ENCODE data around the gene PRKD2.

PRKD2 gene

DNA sequence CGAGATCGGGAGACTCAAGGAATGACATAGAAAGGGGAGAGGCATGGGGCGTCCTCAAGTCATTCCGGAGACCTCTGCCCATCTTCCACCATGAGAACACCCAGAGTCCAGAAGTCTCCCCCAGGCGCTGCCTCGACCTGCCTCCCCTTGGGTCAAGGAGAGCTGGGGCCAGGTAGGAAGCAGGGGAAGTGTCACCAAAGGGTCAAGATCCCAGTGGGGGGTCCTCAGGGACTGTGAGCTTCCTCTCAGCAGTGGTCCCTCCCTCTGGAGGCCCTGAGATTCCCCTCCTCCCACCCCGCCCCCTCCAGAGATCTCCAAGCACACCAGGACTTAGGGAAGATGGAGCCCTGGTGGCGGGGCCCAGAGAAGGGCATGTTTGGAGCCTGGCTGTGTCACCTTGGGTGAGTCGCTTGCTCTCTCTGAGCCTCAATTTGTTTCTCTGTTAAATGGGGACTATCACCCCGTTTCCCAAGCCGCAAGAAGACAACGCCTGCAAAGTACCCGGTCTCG is 56.9 kb downstream of the PRKD2 start:
- no peak for DNase-seq

- no peak for DNase-seq
Measured at GRCh38 chr19:46659151-46660007, 57.5 kb downstream of the PRKD2 start.

- DNase-seq = no peak
Measured at GRCh38 chr19:46656541-46656940, 60.4 kb downstream of the PRKD2 start.

DNA sequence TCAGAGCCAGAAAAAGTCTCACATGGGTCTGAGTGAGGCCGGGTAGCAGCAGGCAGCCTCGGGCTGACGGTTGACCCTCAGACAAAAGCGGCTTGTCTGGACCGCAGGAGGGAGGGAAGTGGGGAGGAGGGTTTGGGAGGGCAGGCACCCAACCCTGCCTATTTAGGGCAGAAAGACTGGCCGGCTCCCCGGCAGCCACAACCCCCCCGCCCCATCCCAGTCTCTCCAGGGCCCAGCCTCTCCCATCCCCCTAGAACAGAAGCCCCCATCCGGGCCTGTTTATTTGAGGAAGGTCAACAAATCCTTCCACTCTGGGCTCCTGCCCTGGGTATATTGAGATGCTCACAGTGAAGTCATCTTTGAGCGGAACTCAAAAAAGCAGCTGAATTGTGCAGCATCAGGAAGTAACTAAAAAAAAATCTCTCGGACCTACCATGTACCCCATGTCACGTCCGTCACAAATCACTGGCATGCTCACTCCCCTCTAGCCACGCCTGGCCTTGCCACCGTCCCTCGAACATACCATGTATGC is 62.2 kb downstream of the PRKD2 start:
- no peak for DNase-seq

- no peak for DNase-seq
Measured at GRCh38 chr19:46650445-46650844, 66.5 kb downstream of the PRKD2 start.

DNA sequence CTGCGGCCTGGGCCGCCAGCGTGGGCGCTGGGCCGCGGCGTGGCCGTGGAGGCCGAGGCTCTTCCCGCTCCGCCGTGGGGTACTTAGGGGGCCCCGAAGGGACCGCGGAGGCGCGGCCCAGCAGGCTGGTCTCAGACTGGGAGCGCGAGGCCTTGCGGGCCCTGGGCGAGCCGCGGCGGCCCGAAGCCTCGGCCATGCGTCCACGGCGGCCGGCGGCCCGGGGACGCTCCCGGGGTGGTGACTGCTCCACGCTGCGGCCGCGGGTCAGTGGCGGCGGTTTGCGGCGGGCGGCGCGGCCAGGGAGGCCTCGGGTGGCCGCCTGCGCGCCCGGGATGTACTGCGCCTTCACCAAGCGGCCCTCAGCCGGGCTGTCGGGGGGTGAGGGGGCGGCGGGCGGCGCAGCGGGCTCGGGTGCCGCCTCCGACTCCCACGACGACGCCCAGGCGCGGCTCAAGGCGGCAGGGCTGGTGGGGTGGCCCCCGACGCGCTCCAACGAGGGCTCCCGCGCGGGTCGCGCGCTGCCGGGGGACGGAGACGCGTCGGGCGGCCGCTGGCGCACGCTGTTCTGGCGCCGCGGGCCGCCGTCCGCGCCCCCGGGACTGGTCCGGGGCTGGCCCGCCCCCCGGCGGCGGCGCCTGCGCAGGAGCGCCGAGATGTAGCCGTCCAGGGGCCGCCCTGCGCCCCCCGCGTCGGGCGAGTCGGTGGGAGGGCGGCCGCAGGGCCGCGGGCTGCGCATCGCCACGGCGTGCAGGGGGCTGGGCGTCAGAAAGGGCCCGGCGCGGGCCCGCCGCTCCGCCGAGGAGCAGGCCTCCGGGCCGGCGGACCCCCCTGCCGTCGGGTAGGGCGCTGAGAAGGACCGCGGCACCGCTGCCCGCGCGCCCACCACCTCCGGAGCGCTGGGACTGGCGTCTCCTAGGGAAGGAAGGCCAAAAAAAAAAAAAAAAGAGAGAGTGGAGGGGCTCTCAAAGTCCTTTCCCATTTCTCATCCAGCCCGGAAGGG is 67.7 kb downstream of the PRKD2 start:
- DNase-seq = no peak

- peak; percentile 71 for DNase-seq
Measured at GRCh38 chr19:46648060-46648960, 68.6 kb downstream of the PRKD2 start.

- DNase-seq = no peak
Measured at GRCh38 chr19:46646402-46646801, 70.5 kb downstream of the PRKD2 start.

DNA sequence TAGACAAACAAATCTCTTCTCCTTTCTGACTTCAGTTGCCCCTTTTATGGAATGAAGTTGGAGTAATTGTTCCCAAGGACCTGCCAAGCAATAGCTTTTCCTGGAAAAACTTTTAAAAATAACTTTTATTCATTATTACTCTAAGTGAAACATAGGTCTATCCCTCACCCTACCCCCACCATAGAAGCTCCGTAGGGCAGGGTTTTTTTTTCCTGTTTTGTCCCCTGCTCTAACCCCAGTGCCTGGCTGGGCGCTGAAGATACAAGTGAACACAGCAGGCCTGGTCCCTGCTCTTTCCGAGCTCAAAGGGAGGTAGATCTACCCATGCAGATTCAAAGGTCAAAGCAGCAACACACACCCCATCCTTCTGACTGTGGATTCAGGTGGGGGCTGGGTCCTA is 72.2 kb downstream of the PRKD2 start:
- no peak for DNase-seq

GRCh38 chr19:46640656-46641055 is 76.3 kb downstream of the PRKD2 start:
- DNase-seq = no peak

- peak; percentile 77 for DNase-seq
Measured at GRCh38 chr19:46639358-46640182, 77.3 kb downstream of the PRKD2 start.

DNA sequence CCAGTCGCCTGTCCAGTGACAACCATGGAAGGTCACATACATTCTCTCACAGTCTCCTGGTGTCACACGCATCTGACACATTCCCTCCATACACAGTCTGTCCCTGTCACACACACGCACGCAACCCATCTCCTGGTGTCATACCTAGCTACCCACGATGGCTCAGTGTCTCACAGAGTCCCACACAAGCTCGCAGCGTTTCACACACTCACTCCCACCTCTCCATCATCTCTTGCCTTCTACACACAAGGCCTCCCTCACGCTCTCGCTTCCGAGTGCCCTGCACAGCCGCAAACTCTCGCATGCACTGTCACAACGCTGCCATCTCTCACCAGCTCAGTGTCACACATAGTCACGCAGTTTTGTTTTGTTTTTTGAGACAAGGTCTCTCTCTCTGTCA is 79.7 kb downstream of the PRKD2 start:
- no peak for DNase-seq

- no peak for DNase-seq
Measured at GRCh38 chr19:46635920-46636761, 80.8 kb downstream of the PRKD2 start, which contains the start of gene GNG8. Gene GNG8 (minus strand): TSS chr19:46636202. CDS start chr19:46634682, 1,520 bp downstream.

GRCh38 chr19:46634656-46635218 is 82.2 kb downstream of the PRKD2 start:
- no peak for DNase-seq

GRCh38 chr19:46634045-46634655 is 82.8 kb downstream of the PRKD2 start:
- DNase-seq = peak; percentile 96

DNA sequence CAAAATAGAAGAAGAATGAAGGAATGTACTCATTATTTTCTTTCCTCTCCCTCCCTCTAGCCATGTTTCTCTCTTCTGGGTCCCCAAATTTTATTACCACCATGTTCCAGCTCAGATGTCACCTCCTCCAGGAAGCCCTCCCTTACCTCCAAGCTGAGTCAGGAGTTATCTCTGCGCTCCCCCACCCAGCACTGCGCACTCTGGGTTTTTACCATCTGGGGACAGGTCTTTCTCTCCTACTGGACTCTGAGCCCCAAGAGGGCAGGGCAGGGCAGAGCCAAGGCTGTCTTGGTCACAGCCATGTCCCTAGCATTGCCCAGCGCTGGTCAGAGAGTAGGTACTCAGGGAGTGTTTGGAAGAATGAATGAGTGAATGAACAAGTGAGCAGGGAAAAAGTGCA is 83.8 kb downstream of the PRKD2 start:
- no peak for DNase-seq

DNA sequence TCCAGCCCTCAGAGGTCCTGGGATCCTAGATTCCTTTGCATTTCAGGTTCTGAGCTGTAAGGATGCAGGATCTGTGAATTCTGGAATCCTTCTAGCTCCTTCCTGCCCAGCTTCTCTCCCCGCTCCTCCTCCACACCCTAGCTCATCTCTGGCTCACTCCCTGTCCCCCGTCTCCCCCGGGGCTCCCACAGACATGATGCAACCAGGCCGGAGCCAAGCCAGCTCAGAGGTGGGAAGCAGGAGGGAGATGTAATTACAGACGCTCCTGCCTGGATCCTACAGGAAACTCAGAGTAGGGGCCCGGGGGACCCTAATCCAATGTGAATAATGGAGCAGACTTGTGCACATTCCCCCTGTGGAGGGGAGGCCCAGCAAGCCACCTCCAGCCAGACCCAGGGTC is 85.4 kb downstream of the PRKD2 start:
- DNase-seq = no peak

GRCh38 chr19:46630586-46631205 is 86.2 kb downstream of the PRKD2 start:
- no peak for DNase-seq

DNA sequence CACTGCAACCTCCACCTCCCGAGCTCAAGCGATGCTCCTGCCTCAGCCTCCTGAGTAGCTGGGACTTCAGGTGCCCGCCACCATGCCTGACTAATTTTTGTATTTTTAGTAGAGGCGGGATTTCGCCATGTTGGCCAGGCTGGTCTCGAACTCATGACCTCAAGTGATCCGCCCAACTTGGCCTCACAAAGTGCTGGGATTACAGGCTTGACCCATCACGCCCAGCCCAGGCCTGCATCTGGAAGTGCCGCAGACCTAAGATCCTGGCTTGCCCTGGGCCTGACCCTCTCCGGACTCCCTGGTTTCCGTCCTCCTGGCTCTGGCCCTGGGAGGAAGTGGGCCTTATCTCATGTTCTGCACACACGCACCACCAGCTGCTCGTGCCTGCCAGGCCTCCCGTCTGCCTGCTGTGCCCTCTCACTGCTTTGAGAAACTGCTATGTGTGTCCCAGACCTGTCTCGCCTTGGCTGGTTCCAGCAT is 87.3 kb downstream of the PRKD2 start:
- DNase-seq = no peak
